AG10803 (cell line): Measurements from ENCODE around the gene CUL4A.
"Not testable (repeated sequence)": the region's sequence is repeated elsewhere in the genome, so short reads cannot be mapped to it uniquely, and the experiment has no call there.

Experiments used
- DNase-seq: peaks from one replicate; pipeline ENCODE4 v3.0.0; 2010; ENCODE audit warnings: low read depth
- H3K4me3 ChIP-seq: 2 replicates; pipeline ENCODE4 v1.5.1; 2011; ENCODE audit warnings: mild to moderate bottlenecking, low read length, control low read depth
- TF ChIP-seq, protein P1 (sequence below): conservative IDR thresholded peaks from 2 replicates; pipeline ENCODE4 v1.5.1; 2011; ENCODE audit warnings: mild to moderate bottlenecking, low read length, control low read depth, inconsistent platforms

The CUL4A gene

DNA sequence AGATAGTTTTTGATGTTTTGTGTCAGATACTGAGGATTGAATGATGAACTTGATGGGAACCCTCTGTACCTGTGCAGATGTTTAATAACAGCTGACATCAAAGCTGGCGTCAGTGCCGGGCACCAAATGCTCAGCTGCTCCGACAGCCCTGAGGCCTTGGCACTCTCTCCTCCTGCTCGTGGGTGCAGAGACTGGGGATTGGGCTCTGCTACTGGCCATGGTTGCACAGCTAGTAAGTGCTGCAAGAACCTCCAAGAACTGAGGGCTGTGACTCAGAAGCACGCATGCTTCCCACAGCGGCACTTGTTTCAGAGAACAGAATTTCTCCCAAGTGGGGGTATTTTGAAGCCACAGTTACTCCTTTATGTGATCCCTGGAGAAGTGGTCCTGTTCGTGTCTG is 93.6 kb downstream of the CUL4A start:
- TF ChIP-seq, protein P1, sequence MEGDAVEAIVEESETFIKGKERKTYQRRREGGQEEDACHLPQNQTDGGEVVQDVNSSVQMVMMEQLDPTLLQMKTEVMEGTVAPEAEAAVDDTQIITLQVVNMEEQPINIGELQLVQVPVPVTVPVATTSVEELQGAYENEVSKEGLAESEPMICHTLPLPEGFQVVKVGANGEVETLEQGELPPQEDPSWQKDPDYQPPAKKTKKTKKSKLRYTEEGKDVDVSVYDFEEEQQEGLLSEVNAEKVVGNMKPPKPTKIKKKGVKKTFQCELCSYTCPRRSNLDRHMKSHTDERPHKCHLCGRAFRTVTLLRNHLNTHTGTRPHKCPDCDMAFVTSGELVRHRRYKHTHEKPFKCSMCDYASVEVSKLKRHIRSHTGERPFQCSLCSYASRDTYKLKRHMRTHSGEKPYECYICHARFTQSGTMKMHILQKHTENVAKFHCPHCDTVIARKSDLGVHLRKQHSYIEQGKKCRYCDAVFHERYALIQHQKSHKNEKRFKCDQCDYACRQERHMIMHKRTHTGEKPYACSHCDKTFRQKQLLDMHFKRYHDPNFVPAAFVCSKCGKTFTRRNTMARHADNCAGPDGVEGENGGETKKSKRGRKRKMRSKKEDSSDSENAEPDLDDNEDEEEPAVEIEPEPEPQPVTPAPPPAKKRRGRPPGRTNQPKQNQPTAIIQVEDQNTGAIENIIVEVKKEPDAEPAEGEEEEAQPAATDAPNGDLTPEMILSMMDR: no peak
- DNase-seq: no peak
- no peak overlapping the region for H3K4me3 ChIP-seq

DNA sequence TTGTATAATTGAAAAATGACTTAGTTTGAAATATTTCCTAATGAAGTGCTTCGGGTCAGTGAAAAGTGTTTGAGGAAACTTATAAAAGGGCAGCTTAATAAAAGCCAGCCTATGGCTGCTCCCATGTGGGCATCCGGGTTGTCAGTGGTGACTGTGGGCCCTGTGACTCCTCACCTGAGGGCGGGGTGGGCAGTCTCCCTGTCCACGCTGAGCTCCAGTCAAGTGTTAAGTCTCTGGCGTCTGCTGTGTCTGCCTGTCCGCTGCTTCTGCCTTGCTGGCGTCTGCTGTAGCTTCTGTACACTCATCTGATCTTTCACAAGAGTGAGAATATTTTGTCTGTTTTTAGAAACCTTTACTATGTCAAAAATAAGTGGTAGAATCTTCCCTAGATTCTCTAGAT is 94.7 kb downstream of the CUL4A start:
- TF ChIP-seq, protein P1: no peak
- no peak for DNase-seq

DNA sequence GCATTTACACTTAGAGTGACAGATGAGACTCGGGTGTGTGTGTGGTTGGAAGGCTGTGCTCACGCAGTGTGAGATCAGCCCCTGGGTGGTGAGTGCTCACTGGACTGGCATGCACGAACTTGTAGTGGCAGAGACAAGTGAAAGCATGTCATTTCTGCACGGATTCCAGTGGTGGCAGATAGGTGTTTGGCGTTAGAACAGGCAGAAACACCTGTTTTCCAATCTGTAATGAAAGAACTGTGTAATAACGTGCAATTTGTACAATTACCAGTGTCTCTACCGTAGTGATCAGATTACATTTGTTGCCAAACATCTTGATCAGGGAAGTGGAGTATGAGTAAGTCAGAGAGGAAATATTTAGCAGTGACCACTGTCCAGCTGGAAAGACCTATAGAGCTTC is 95.8 kb downstream of the CUL4A start:
- TF ChIP-seq, protein P1: no peak
- peak; percentile 70 for DNase-seq

More for the DNA sequence above, 94.7 kb downstream of the CUL4A start:
- no peak overlapping the region for H3K4me3 ChIP-seq

DNA sequence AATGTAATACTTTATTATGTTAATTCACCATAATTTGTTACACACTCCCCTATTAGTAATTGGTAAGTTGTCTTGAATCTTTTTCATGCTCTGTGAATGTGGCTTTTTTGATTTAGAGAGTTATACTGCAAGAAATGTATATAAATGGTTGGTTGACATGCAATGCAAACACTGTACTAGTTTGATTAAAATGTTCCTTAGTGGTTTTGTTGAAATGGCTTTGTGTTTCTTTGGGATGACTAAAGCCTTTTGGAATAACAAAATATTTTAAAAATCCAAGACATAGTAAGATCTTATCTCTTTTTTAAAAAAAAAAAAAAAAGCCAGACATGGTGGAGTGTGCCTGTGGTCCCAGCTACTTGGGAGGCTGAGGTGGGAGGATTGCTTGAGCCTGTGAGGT is 98.1 kb downstream of the CUL4A start:
- TF ChIP-seq, protein P1: no peak
- no peak overlapping the region for H3K4me3 ChIP-seq
- DNase-seq: no peak

More for the DNA sequence above, 95.8 kb downstream of the CUL4A start:
- H3K4me3 ChIP-seq: no peak overlapping the region

DNA sequence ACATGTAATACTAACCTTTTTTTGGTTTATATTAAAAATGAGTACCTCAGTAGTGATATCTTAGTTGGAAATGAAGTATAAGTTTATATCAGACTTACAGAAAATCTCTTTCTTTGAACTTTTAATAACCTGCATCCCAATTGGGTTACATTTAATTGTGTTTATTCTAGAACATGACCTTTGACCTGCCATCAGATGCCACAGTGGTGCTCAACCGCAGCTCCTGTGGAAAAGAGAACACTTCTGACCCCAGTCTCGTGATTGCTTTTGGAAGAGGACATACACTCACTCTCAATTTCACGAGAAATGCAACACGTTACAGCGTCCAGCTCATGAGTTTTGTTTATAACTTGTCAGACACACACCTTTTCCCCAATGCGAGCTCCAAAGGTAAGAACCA is 100.1 kb downstream of the CUL4A start:
- TF ChIP-seq, protein P1: no peak
- no peak for DNase-seq
- no peak overlapping the region for H3K4me3 ChIP-seq

DNA sequence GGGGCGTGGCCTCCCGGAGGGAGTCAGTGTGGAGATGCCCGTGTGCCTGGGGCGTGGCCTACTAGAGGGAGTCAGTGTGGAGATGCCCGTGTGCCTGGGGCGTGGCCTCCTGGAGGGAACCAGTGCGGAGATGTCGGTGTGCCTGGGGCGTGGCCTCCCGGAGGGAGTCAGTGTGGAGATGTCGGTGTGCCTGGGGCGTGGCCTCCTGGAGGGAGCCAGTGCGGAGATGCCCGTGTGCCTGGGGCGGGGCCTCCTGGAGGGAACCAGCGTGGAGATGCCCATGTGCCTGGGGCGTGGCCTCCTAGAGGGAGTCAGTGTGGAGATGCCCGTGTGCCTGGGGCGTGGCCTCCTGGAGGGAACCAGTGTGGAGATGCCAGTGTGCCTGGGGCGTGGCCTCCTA is 104.7 kb downstream of the CUL4A start:
- DNase-seq, H3K4me3 ChIP-seq: not testable (repeated sequence)

DNA sequence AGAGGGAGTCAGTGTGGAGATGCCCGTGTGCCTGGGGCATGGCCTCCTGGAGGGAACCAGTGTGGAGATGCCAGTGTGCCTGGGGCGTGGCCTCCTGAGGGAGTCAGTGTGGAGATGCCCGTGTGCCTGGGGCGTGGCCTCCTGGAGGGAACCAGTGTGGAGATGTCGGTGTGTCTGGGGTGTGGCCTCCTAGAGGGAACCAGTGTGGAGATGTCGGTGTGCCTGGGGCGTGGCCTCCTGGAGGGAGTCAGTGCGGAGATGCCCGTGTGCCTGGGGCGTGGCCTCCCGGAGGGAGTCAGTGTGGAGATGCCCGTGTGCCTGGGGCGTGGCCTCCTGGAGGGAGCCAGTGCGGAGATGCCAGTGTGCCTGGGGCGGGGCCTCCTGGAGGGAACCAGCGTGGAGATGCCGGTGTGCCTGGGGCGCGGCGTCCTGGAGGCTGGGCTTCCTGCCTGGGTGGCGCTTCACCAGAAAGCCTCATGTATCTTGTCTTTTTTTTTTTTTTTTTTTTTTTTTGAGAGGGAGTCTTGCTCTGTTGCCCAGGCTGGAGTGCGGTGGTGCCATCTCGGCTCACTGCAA is 105.6 kb downstream of the CUL4A start:
- DNase-seq, H3K4me3 ChIP-seq: not testable (repeated sequence)

DNA sequence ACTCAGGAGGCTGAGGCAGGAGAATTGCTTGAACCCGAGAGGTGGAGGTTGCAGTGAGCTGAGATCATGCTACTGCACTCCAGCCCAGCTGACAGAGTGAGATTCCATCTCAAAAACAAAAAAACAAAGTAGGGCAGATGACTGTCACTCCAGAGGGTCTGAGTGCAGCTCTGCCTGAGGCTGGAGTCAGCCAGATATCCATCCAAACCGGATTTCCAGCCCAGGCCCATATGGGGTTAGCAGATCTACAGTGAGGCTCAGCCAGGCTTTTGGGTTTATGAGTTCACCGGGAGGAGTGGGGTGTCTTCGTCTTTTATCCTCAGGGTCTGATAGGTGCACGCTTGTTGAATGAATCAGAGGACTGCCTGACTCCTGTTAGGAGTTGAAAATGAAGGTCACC is 106.6 kb downstream of the CUL4A start:
- no peak overlapping the region for H3K4me3 ChIP-seq
- TF ChIP-seq, protein P1: no peak
- no peak for DNase-seq
